Measurements from ENCODE around the gene AP2S1. TPM values are rescaled to one million over a fixed set of nuclear protein-coding genes. Genes with fewer than 3 reads are reported as not detected.
A peak's percentile ranks its signal among the peaks of the same experiment; 100 is the strongest.

Gene AP2S1
- polyA plus RNA-seq, 1 donor from 2014 or later: 167 TPM

- Histone ChIP-seq H3F3A (ENCODE audit: insufficient read depth, low read length, poor library complexity, severe bottlenecking) (peaks cover 5% of the 10 kb centered on the region), H4K20me1 (ENCODE audit: insufficient read depth) (peaks cover 38% of the 10 kb centered on the region), H3K9ac (ENCODE audit: low read length) (peak overlapping the region; percentile 97), H3K27ac (ENCODE audit: low read length) (peak overlapping the region; percentile 93), H2AFZ (ENCODE audit: low read depth, low read length) (peak overlapping the region; percentile 66), H3K36me3 (ENCODE audit: insufficient read depth, low read length) (no peaks in the 10 kb centered on the region), H3K27me3 (ENCODE audit: insufficient read depth, low read depth, low read length) (no peaks in the 10 kb centered on the region), H3K4me3 (ENCODE audit: low read length) (peak overlapping the region; percentile 98), H3K9me3 (ENCODE audit: low read length) (no peaks in the 10 kb centered on the region), H3K4me2 (ENCODE audit: low read length) (no peak overlapping the region), H3K9me2 (ENCODE audit: insufficient read depth, low read length) (no peaks in the 10 kb centered on the region), H3K79me2 (replicated peaks; ENCODE audit: insufficient read depth, low read length) (peaks cover 40% of the 10 kb centered on the region)
- TF ChIP-seq MXI1 (conservative IDR thresholded peaks at IDR 0.05; ENCODE audit: poor library complexity, severe bottlenecking): peak; percentile 95
- peak; percentile 27 for TF ChIP-seq CTCF (IDR thresholded peaks at IDR 0.05; ENCODE audit: poor library complexity, severe bottlenecking)
- peak; percentile 96 for TF ChIP-seq REST (IDR thresholded peaks at IDR 0.05; ENCODE audit: borderline replicate concordance)
- no peak for TF ChIP-seq EZH2 (IDR thresholded peaks at IDR 0.05; ENCODE audit: borderline replicate concordance, insufficient read depth, low read length, poor library complexity, severe bottlenecking)
- TF ChIP-seq TAF1 (IDR thresholded peaks at IDR 0.05; ENCODE audit: low read depth): peak; percentile 92
- peak; percentile 65 for TF ChIP-seq EP300 (conservative IDR thresholded peaks at IDR 0.05; ENCODE audit: poor library complexity, severe bottlenecking)
- peak; percentile 84 for TF ChIP-seq POLR2AphosphoS5 (IDR thresholded peaks at IDR 0.05)
- peak; percentile 43 for TF ChIP-seq RAD21 (conservative IDR thresholded peaks at IDR 0.05)
- TF ChIP-seq SMC3 (conservative IDR thresholded peaks at IDR 0.05; ENCODE audit: poor library complexity): peak; percentile 49
These were observed 9.6 kb upstream of the AP2S1 start for GRCh38 chr19:46860125-46860845.

DNA sequence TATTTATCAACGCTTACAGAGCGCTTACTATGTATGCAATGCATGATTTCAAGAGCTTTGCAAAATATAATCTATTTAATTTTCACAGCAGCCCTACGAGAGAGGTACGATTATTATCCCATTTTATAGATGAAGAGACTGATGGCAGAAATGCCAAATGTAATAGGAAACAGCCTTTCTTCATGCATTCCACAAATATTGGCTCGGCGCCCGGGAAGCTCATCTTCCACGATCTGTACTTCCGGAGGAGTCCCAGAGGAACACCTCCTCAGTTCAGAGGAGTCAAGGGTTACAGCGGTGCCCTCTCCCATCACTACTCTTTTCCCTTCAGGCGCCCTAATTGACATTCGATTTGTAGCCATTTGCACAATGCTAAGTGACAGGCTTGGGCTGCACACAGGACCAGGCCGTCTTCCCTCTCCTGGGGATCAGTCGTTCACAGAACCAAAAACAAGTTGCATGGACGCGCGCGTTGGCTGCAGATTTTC, 9.0 kb upstream of the AP2S1 start:
- H3K4me2 ChIP-seq (ENCODE audit: low read length): peak overlapping the region; percentile 36
- no peaks in the 10 kb centered on the region for H3K9me2 ChIP-seq (ENCODE audit: insufficient read depth, low read length)
- no peaks in the 10 kb centered on the region for H3K9me3 ChIP-seq (ENCODE audit: low read length)
- peaks cover 5% of the 10 kb centered on the region for H3F3A ChIP-seq (ENCODE audit: insufficient read depth, low read length, poor library complexity, severe bottlenecking)
- peak overlapping the region; percentile 98 for H3K4me3 ChIP-seq (ENCODE audit: low read length)
- peak overlapping the region; percentile 93 for H3K27ac ChIP-seq (ENCODE audit: low read length)
- H2AFZ ChIP-seq (ENCODE audit: low read depth, low read length): no peak overlapping the region
- peak overlapping the region; percentile 36 for H3K9ac ChIP-seq (ENCODE audit: low read length)
- peaks cover 34% of the 10 kb centered on the region for H3K79me2 ChIP-seq (replicated peaks; ENCODE audit: insufficient read depth, low read length)
- H4K20me1 ChIP-seq (ENCODE audit: insufficient read depth): peaks cover 32% of the 10 kb centered on the region
- H3K27me3 ChIP-seq (ENCODE audit: insufficient read depth, low read depth, low read length): no peaks in the 10 kb centered on the region
- no peak for TF ChIP-seq MXI1 (conservative IDR thresholded peaks at IDR 0.05; ENCODE audit: poor library complexity, severe bottlenecking)
- TF ChIP-seq POLR2AphosphoS5 (IDR thresholded peaks at IDR 0.05): no peak
- TF ChIP-seq RAD21 (conservative IDR thresholded peaks at IDR 0.05): no peak
- TF ChIP-seq REST (IDR thresholded peaks at IDR 0.05; ENCODE audit: borderline replicate concordance): no peak
- TF ChIP-seq EP300 (conservative IDR thresholded peaks at IDR 0.05; ENCODE audit: poor library complexity, severe bottlenecking): no peak
- TF ChIP-seq CTCF (IDR thresholded peaks at IDR 0.05; ENCODE audit: poor library complexity, severe bottlenecking): no peak
- no peak for TF ChIP-seq TAF1 (IDR thresholded peaks at IDR 0.05; ENCODE audit: low read depth)
- no peaks in the 10 kb centered on the region for H3K36me3 ChIP-seq (ENCODE audit: insufficient read depth, low read length)
